Cardiac muscle cell (in vitro differentiated cells and primary cell): ENCODE data around the gene NEU1. TPM values are rescaled to one million over a fixed set of nuclear protein-coding genes. Genes with fewer than 3 reads are reported as not detected.
A peak's percentile ranks its signal among the peaks of the same experiment; 100 is the strongest.

ENCODE experiments used
- DNase-seq, 2 donors: peaks; one replicate each; pipeline versions ENCODE4 v3.0.0 to v3.0.0-alpha.2; 2010 to 2017; ENCODE audit warnings: low read depth in 1 of 2, low spot score in 1 of 2
- H3K27ac ChIP-seq: fragments of 200-600 bp; sonication (generic); 2 replicates; pipeline ENCODE4 v1.5.1; 2016
- H3K27me3 ChIP-seq: fragments of 200-600 bp; sonication (generic); 2 replicates; pipeline ENCODE4 v1.6.0; 2016; ENCODE audit warnings: control low read depth
- H3K36me3 ChIP-seq: fragments of 200-600 bp; sonication (generic); 2 replicates; pipeline ENCODE4 v1.5.1; 2016; ENCODE audit warnings: control low read depth
- H3K4me1 ChIP-seq: fragments of 200-600 bp; sonication (generic); 2 replicates; pipeline ENCODE4 v1.8.1; 2017; ENCODE audit warnings: low read depth, mild to moderate bottlenecking, mixed run types
- H3K4me3 ChIP-seq: fragments of 200-600 bp; sonication (generic); 2 replicates; pipeline ENCODE4 v1.5.1; 2016; ENCODE audit warnings: mild to moderate bottlenecking
- H3K9me3 ChIP-seq: fragments of 200-600 bp; sonication (generic); 2 replicates; pipeline ENCODE4 v1.5.1; 2017; ENCODE audit warnings: low read depth, mild to moderate bottlenecking, control low read depth
- polyA plus RNA-seq: library from polyadenylated mRNA; unstranded; fragments of >200 nt; fragmentation: Nextera tagmentation; extraction: Ambion mirVana; gene quantifications from 2 replicates; pipeline ENCODE4 v1.2.1, GENCODE V29; 2016
- total RNA-seq: library from RNA; depleted of rRNA; stranded (reverse); fragments of >200 nt; gene quantifications from 2 replicates; pipeline ENCODE4 v1.2.3, GENCODE V29; 2016
- TF ChIP-seq, protein P1 (sequence below): IDR thresholded peaks from 2 replicates; pipeline ENCODE4 v1.5.1; 2012; ENCODE audit warnings: low read depth, mild to moderate bottlenecking, low read length

Gene NEU1
- total and polyA plus RNA-seq, 2 experiments from 2014 or later, result 26.6 to 27.6 TPM

DNA sequence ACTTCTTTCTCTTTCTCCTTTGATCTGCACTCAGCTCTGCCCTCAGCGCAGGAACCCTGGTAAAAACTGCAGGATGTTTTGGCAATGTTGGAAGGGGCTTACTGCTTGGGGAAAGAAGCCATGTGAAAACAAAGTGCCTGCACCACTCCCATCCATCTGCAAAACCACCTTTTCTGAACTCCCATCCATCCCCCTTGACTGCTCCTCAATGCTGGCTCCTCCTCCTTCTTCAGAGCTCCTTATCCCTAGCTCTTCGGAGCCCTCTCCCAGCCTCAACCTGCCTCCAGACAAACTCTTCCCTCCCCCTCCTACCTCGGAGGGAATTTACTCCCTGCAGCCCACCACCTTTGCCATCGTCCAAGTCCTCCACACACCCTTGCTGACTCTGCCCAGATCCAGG lies 43.5 kb upstream of the NEU1 start:
- H3K36me3 ChIP-seq, result no peaks in the 10 kb centered on the region
- H3K9me3 ChIP-seq, result no peaks in the 10 kb centered on the region
- TF ChIP-seq, protein P1, sequence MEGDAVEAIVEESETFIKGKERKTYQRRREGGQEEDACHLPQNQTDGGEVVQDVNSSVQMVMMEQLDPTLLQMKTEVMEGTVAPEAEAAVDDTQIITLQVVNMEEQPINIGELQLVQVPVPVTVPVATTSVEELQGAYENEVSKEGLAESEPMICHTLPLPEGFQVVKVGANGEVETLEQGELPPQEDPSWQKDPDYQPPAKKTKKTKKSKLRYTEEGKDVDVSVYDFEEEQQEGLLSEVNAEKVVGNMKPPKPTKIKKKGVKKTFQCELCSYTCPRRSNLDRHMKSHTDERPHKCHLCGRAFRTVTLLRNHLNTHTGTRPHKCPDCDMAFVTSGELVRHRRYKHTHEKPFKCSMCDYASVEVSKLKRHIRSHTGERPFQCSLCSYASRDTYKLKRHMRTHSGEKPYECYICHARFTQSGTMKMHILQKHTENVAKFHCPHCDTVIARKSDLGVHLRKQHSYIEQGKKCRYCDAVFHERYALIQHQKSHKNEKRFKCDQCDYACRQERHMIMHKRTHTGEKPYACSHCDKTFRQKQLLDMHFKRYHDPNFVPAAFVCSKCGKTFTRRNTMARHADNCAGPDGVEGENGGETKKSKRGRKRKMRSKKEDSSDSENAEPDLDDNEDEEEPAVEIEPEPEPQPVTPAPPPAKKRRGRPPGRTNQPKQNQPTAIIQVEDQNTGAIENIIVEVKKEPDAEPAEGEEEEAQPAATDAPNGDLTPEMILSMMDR, result no peak
- H3K27ac ChIP-seq, result no peak overlapping the region
- peaks cover 2% of the 10 kb centered on the region for H3K4me1 ChIP-seq
- no peak overlapping the region for H3K4me3 ChIP-seq
- DNase-seq, result no peak
- H3K27me3 ChIP-seq, result no peaks in the 10 kb centered on the region

DNA sequence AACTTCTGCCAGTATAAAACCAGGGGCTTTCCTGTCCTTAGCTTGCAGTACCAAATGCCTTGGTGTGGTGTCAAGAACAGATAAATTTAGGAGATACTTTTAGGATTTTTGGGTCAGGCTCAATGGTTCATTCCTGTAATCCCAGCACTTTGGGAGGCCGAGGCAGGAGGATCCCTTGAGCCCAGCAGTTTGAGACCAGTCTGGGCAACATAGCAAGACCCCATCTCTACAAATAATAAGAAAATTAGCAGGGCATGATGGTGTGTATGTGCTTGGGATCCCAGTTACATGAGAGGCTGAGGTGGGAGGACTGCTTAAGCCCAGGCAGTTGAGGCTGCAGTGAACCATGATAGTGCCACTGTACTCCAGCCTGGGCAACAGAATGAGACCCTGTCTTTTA lies 42.4 kb upstream of the NEU1 start:
- no peaks in the 10 kb centered on the region for H3K9me3 ChIP-seq
- no peak overlapping the region for H3K4me3 ChIP-seq
- DNase-seq, result no peak
- no peak overlapping the region for H3K27ac ChIP-seq
- TF ChIP-seq, protein P1, result no peak
- peaks cover 2% of the 10 kb centered on the region for H3K4me1 ChIP-seq
- H3K27me3 ChIP-seq, result no peaks in the 10 kb centered on the region
- H3K36me3 ChIP-seq, result no peaks in the 10 kb centered on the region

DNA sequence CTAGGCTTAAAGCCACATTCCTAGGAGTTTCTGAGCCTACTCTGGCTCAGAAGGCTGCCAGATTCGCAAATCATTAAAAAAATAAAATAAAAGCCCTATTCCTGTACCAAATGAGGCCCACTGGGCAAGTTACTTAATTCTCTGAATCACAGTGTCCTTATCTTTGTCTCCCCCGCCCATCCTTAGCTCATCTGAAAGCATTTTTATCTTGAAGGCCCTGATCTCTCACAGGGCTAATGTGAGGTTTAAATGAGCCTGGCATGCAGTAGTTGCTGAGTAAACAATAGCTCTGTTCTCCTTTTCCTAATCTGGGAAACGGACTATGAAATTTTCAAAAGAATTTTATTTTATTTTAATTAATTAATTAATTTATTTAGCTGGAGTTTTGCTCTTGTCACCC lies 41.3 kb upstream of the NEU1 start:
- no peak overlapping the region for H3K27ac ChIP-seq
- H3K27me3 ChIP-seq, result no peaks in the 10 kb centered on the region
- no peak overlapping the region for H3K4me3 ChIP-seq
- peak in 1 of 2 donors; percentile 58 for DNase-seq
- H3K4me1 ChIP-seq, result peaks cover 11% of the 10 kb centered on the region
- H3K9me3 ChIP-seq, result no peaks in the 10 kb centered on the region
- TF ChIP-seq, protein P1, result no peak
- no peaks in the 10 kb centered on the region for H3K36me3 ChIP-seq

DNA sequence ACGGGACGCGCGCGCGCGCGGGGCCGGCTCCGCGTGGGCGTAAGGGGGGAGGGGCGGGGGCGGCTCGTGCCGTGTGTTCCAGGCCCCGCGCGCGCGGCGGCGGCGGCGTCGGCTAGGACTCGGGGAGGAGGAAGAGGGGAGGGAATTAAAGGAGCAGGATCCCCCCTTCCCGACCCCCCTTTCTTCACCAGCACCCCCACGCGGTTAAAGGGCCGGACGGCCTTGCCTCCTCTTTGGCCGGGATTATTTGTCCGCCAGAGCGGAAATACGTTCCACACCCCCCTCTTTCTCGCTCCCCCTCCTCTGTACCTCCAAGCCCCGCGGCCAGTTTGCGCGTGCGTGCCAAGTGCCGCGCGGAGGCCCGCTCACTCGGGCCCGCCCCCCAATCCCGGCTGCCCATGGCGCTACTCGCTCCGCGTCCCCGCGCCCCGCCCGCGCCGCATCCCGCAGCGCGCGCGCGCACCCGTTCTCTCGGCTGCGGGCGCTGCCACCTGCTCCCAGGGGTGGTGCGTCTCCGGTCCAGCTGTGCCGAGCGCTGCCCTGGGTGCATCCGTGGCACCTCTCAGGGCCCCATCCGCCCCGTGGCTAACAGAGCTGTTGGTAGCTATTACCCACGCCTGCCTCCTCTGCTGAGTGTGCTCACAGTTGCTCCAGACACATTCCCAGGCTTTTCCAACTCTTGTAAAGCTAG lies 39.5 kb upstream of the NEU1 start, which contains the start of gene ZBTB12:
Gene ZBTB12, minus strand, starts transcription at position 134 of the 691 bp plus-strand sequence. CDS start 781 bp downstream, outside the sequence.
- H3K27ac ChIP-seq, result peak within 1 kb of the TSS; percentile 78
- peaks cover 16% of the 10 kb centered on the region for H3K4me1 ChIP-seq
- peak; percentile 98 for DNase-seq
- H3K27me3 ChIP-seq, result no peaks in the 10 kb centered on the region
- TF ChIP-seq, protein P1, result no peak
- H3K4me3 ChIP-seq, result peak within 1 kb of the TSS; percentile 83
- no peaks in the 10 kb centered on the region for H3K36me3 ChIP-seq
- no peaks in the 10 kb centered on the region for H3K9me3 ChIP-seq

DNA sequence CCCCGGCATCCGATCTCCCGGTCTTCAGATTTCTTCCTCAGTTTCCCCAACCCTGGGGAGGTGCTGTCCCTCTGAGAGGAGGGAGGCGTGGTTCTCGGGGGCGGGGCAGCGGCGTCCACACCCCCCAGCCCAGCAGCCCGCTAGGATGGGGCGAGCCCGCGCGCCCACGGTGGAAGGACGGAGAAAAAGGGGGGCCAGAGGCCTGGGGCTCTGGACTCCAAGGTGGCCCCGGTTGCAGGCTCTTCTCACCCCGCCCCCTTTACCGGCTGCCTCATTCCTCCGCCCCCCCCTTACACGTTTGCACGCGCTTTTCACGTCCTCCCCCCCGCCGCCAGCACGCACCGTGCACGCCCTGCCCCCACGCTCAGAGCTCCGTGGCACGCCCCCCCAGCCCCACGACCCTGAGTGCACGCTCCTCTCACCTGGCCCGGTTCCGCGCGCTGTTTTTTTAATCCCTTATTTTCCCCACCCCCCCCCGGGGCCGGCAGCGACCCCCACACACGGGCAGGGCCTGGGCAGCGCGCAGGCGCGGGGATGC lies 38.9 kb upstream of the NEU1 start:
- TF ChIP-seq, protein P1, result no peak
- Histone ChIP-seq H3K4me3 (peak overlapping the region; percentile 83), H3K9me3 (no peaks in the 10 kb centered on the region), H3K4me1 (peaks cover 20% of the 10 kb centered on the region), H3K27ac (peak overlapping the region; percentile 78), H3K27me3 (no peaks in the 10 kb centered on the region), H3K36me3 (no peaks in the 10 kb centered on the region)
- DNase-seq, result peak; percentile 56 to 66
